ENCODE results near the gene PLBD2. TPM values are rescaled to one million over a fixed set of nuclear protein-coding genes. Genes with fewer than 3 reads are reported as not detected.

PLBD2 gene
- total RNA-seq, 1 donor from 2014 or later: 102 TPM

GRCh38 chr12:113386866-113387566 lies 28.6 kb downstream of the PLBD2 start:
- peaks cover 20% of the 10 kb centered on the region for H3K36me3 Mint-ChIP-seq (ENCODE audit: low read depth)
- no peaks in the 10 kb centered on the region for H3K4me1 Mint-ChIP-seq (ENCODE audit: low read depth)
- no peaks in the 10 kb centered on the region for H3K9me3 Mint-ChIP-seq (ENCODE audit: low read depth)
- H3K4me3 Mint-ChIP-seq (ENCODE audit: unreplicated experiment): no peak overlapping the region
- DNase-seq (ENCODE audit: low spot score): no peak
- TF ChIP-seq CTCF (IDR thresholded peaks at IDR 0.05): no peak
- H3K27me3 Mint-ChIP-seq (ENCODE audit: low read depth): no peaks in the 10 kb centered on the region
- no peak overlapping the region for H3K27ac Mint-ChIP-seq (ENCODE audit: unreplicated experiment)

DNA sequence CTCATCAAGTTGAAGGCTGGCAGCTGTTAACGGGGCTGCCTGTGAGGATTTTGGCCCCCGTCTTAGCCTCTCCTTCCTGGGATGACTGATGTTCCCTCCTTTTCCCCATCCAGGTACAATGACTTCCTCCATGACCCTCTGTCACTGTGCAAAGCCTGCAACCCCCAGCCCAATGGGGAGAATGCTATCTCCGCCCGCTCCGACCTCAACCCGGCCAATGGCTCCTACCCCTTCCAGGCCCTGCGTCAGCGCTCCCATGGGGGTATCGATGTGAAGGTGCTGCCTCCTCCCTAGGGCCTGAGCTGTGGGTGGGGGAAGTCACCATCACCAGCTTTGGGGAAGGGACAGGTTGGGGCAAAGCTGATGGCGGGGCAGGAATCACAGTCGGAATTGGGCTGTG lies 29.2 kb downstream of the PLBD2 start:
- peaks cover 20% of the 10 kb centered on the region for H3K36me3 Mint-ChIP-seq (ENCODE audit: low read depth)
- H3K4me3 Mint-ChIP-seq (ENCODE audit: unreplicated experiment): no peak overlapping the region
- no peak for DNase-seq (ENCODE audit: low spot score)
- no peaks in the 10 kb centered on the region for H3K27me3 Mint-ChIP-seq (ENCODE audit: low read depth)
- no peak overlapping the region for H3K27ac Mint-ChIP-seq (ENCODE audit: unreplicated experiment)
- no peaks in the 10 kb centered on the region for H3K9me3 Mint-ChIP-seq (ENCODE audit: low read depth)
- TF ChIP-seq CTCF (IDR thresholded peaks at IDR 0.05): no peak
- no peaks in the 10 kb centered on the region for H3K4me1 Mint-ChIP-seq (ENCODE audit: low read depth)

GRCh38 chr12:113388351-113388750 lies 30.0 kb downstream of the PLBD2 start:
- Mint-ChIP-seq H3K4me1 (ENCODE audit: low read depth) (no peaks in the 10 kb centered on the region), H3K9me3 (ENCODE audit: low read depth) (no peaks in the 10 kb centered on the region), H3K27ac (ENCODE audit: unreplicated experiment) (no peak overlapping the region), H3K27me3 (ENCODE audit: low read depth) (no peaks in the 10 kb centered on the region), H3K36me3 (ENCODE audit: low read depth) (peaks cover 20% of the 10 kb centered on the region), H3K4me3 (ENCODE audit: unreplicated experiment) (no peak overlapping the region)
- DNase-seq (ENCODE audit: low spot score): no peak
- TF ChIP-seq CTCF (IDR thresholded peaks at IDR 0.05): no peak

- no peak for TF ChIP-seq CTCF (IDR thresholded peaks at IDR 0.05)
- no peak for DNase-seq (ENCODE audit: low spot score)
- no peak overlapping the region for H3K27ac Mint-ChIP-seq (ENCODE audit: unreplicated experiment)
- no peaks in the 10 kb centered on the region for H3K9me3 Mint-ChIP-seq (ENCODE audit: low read depth)
- no peaks in the 10 kb centered on the region for H3K27me3 Mint-ChIP-seq (ENCODE audit: low read depth)
- H3K4me1 Mint-ChIP-seq (ENCODE audit: low read depth): no peaks in the 10 kb centered on the region
- H3K4me3 Mint-ChIP-seq (ENCODE audit: unreplicated experiment): no peak overlapping the region
- peaks cover 11% of the 10 kb centered on the region for H3K36me3 Mint-ChIP-seq (ENCODE audit: low read depth)
These were observed 32.0 kb downstream of the PLBD2 start for GRCh38 chr12:113390064-113391043.

- no peak for TF ChIP-seq CTCF (IDR thresholded peaks at IDR 0.05)
- peaks cover 11% of the 10 kb centered on the region for H3K36me3 Mint-ChIP-seq (ENCODE audit: low read depth)
- no peaks in the 10 kb centered on the region for H3K9me3 Mint-ChIP-seq (ENCODE audit: low read depth)
- DNase-seq (ENCODE audit: low spot score): no peak
- no peak overlapping the region for H3K27ac Mint-ChIP-seq (ENCODE audit: unreplicated experiment)
- no peaks in the 10 kb centered on the region for H3K27me3 Mint-ChIP-seq (ENCODE audit: low read depth)
- H3K4me3 Mint-ChIP-seq (ENCODE audit: unreplicated experiment): no peak overlapping the region
- no peaks in the 10 kb centered on the region for H3K4me1 Mint-ChIP-seq (ENCODE audit: low read depth)
These were observed 32.8 kb downstream of the PLBD2 start for GRCh38 chr12:113391145-113391544.

Measured in chondrocyte (in vitro differentiated cells).